Endothelial cell of umbilical vein (primary cell): ENCODE measurements around the gene IPO11. TPM values are rescaled to one million over a fixed set of nuclear protein-coding genes. Genes with fewer than 3 reads are reported as not detected.
"Not testable (repeated sequence)": the region's sequence is repeated elsewhere in the genome, so short reads cannot be mapped to it uniquely, and the experiment has no call there.

Experiments
- BruUV-seq: library from RNA; stranded (reverse); fragments of 400-500 nt; replicated peaks from 2 replicates; lab custom pipeline; 2021; lab: Mats Ljungman, UMichigan
- CTCF ChIA-PET: fragments of 300-600, 350-600 bp; sonication (Branson Sonifier 250); formaldehyde crosslinking; loops from one replicate; lab custom pipeline; 2021; ENCODE audit warnings: antibody characterized with exemption, inconsistent platforms; lab: Charles Lee
- POLR2A ChIA-PET: fragments of 300-600, 350-600 bp; sonication (Branson Sonifier 250); formaldehyde crosslinking; loops from one replicate; lab custom pipeline; 2021; ENCODE audit warnings: antibody characterized with exemption, inconsistent platforms; lab: Charles Lee
- DNase-seq: peaks from one replicate; pipeline ENCODE4 v3.0.0-alpha.2; 2011; ENCODE audit warnings: low read depth, low spot score
- FAIRE-seq: peaks from 2 replicates; lab custom pipeline; 2011; peaks lifted over from hg19 to GRCh38; lab: Jason Lieb, UNC
- H2AFZ ChIP-seq: 2 replicates; pipeline ENCODE4 v1.6.0; 2012; ENCODE audit warnings: low read depth, low read length, control low read depth, inconsistent platforms
- H3K27ac ChIP-seq: 2 replicates; pipeline ENCODE4 v1.5.1; 2011; ENCODE audit warnings: low read depth, mild to moderate bottlenecking, control low read depth, low read length, moderate library complexity; ENCODE audit not compliant: insufficient read depth
- H3K27me3 ChIP-seq, 2 experiments: 2 replicates each; pipeline versions ENCODE4 v1.6.0 to v1.6.1; 2011; ENCODE audit warnings: low read length in 2 of 2, mixed read lengths in 1 of 2; ENCODE audit not compliant: control insufficient read depth in 2 of 2, insufficient read depth in 2 of 2
- H3K36me3 ChIP-seq, 2 experiments: 2 replicates in 1 of 2; 3 replicates in 1 of 2; pipeline ENCODE4 v1.5.1; 2011; ENCODE audit warnings: low read length in 2 of 2, mild to moderate bottlenecking in 1 of 2, moderate library complexity in 1 of 2; ENCODE audit not compliant: control insufficient read depth in 2 of 2, insufficient read depth in 2 of 2; ENCODE audit errors: extremely low read depth in 1 of 2
- H3K4me1 ChIP-seq: 3 replicates; pipeline ENCODE4 v1.5.1; 2011; ENCODE audit warnings: mild to moderate bottlenecking, low read length; ENCODE audit not compliant: control insufficient read depth, insufficient read depth; ENCODE audit errors: extremely low read depth
- H3K4me2 ChIP-seq: 2 replicates; pipeline ENCODE4 v1.6.1; 2011; ENCODE audit warnings: low read length, control low read depth, mixed read lengths; ENCODE audit not compliant: insufficient read depth
- H3K4me3 ChIP-seq, 3 experiments: fragments of 200-600 bp in 1 of 3; sonication (generic), shearing (Covaris generic) in 1 of 3; replicated peaks in 1 of 3; 2 replicates each; pipeline ENCODE4 v1.5.1; 2011 to 2016; ENCODE audit warnings: control low read depth in 3 of 3, low read length in 3 of 3, mild to moderate bottlenecking in 2 of 3, inconsistent platforms in 1 of 3, low read depth in 1 of 3, moderate library complexity in 1 of 3; ENCODE audit not compliant: insufficient read depth in 1 of 3
- H3K79me2 ChIP-seq: 2 replicates; pipeline ENCODE4 v1.6.0; 2012; ENCODE audit warnings: low read length, inconsistent platforms; ENCODE audit not compliant: control insufficient read depth, insufficient read depth
- H3K9ac ChIP-seq: replicated peaks from 2 replicates; pipeline ENCODE3; 2011; ENCODE audit warnings: low read length, control low read depth; ENCODE audit not compliant: insufficient read depth; ENCODE audit errors: extremely low read depth
- H3K9me1 ChIP-seq: replicated peaks from 3 replicates; pipeline ENCODE4 v1.6.0; 2011; ENCODE audit warnings: mild to moderate bottlenecking, low read length; ENCODE audit not compliant: control insufficient read depth, insufficient read depth; ENCODE audit errors: extremely low read depth
- H3K9me3 ChIP-seq: replicated peaks from 2 replicates; pipeline ENCODE4 v1.5.1; 2012; ENCODE audit warnings: low read length, inconsistent platforms; ENCODE audit not compliant: control insufficient read depth, insufficient read depth
- H4K20me1 ChIP-seq: replicated peaks from 2 replicates; pipeline ENCODE3; 2011; ENCODE audit warnings: mild to moderate bottlenecking, low read length; ENCODE audit not compliant: control insufficient read depth, insufficient read depth; ENCODE audit errors: extremely low read depth
- MAX ChIP-seq: IDR thresholded peaks from 2 replicates; pipeline ENCODE4 v1.6.1; 2011; ENCODE audit not compliant: insufficient read depth, insufficient read length
- MYC ChIP-seq: IDR thresholded peaks from one replicate; pipeline ENCODE4 v1.6.1; 2011; ENCODE audit warnings: mild to moderate bottlenecking, low read depth, low read length
- POLR2A ChIP-seq: IDR thresholded peaks from 2 replicates; pipeline ENCODE4 v1.6.1; 2012; ENCODE audit warnings: low read depth, mild to moderate bottlenecking, control low read depth, low read length
- POLR2AphosphoS5 ChIP-seq: IDR thresholded peaks from 2 replicates; pipeline ENCODE4 v1.6.1; 2012; ENCODE audit warnings: low read depth, mild to moderate bottlenecking, control low read depth, low read length, moderate library complexity; ENCODE audit not compliant: insufficient read depth
- dilution Hi-C: fragments of 300-500 bp; cut with MboI; formaldehyde crosslinking; loops from one replicate; pipeline ENCODE4 v1.15.0; 2019; ENCODE audit warnings: low sequenced_read_pairs; ENCODE audit not compliant: extremely low pct_ligation_motif_present
- intact Hi-C: fragments of 100-400 bp; cut with micrococcal nuclease; formaldehyde crosslinking; loops from one replicate; pipeline ENCODE4 v1.10.0; 2022
- polyA plus RNA-seq, 4 experiments: library from polyadenylated mRNA; depleted of rRNA in 3 of 4; stranded (reverse) in 3 of 4; unstranded in 1 of 4; fragments of >200 nt; gene quantifications; 2 replicates each; pipeline versions ENCODE4 v1.2.1 to v1.2.3, GENCODE V29; 2011 to 2012; ENCODE audit warnings: missing spikeins in 1 of 4
- total RNA-seq: library from RNA; stranded (reverse); gene quantifications from 2 replicates; pipeline ENCODE4 v1.2.3, GENCODE V29; 2021

IPO11 gene
- total and polyA plus RNA-seq, 2 donors (not counting 3 experiments of a cell fraction or from before 2014, with no cell fraction given): 38.5 to 80.9 TPM

- Histone ChIP-seq H2AFZ (no peak overlapping the region), H3K27ac (no peak overlapping the region), H3K9ac (no peak overlapping the region), H4K20me1 (no peaks in the 10 kb centered on the region), H3K36me3 (no peaks in the 10 kb centered on the region), H3K27me3 (no peaks in the 10 kb centered on the region), H3K9me1 (no peaks in the 10 kb centered on the region), H3K4me1 (no peaks in the 10 kb centered on the region), H3K4me3 (no peak overlapping the region), H3K9me3 (no peaks in the 10 kb centered on the region), H3K4me2 (no peak overlapping the region), H3K79me2 (no peaks in the 10 kb centered on the region)
- FAIRE-seq (no peak), DNase-seq (no peak)
- intact Hi-C loops: no loop called here
- BruUV-seq: no TSS peak
- TF ChIP-seq MYC: no peak
- no peak for TF ChIP-seq POLR2AphosphoS5
- no peak for TF ChIP-seq POLR2A
- TF ChIP-seq MAX: no peak
- CTCF ChIA-PET: interaction anchor here (0.7 to 1.4 kb wide), 3 partner anchors 26 to 71 kb away, joined by 3 to 5 read pairs (median 4); no protein-coding TSS in a partner anchor
- POLR2A ChIA-PET: no interaction called here
- dilution Hi-C loops: no loop called here
Observed at GRCh38 chr5:62514510-62515119, 102.1 kb downstream of the IPO11 start.

GRCh38 chr5:62520812-62521211 is 108.2 kb downstream of the IPO11 start:
- DNase-seq, H3K9me3 ChIP-seq, H3K27me3 ChIP-seq, H3K4me1 ChIP-seq, FAIRE-seq, H4K20me1 ChIP-seq, CTCF ChIA-PET, H2AFZ ChIP-seq, dilution Hi-C loops, H3K9ac ChIP-seq, BruUV-seq, H3K4me3 ChIP-seq, H3K79me2 ChIP-seq, H3K36me3 ChIP-seq, H3K27ac ChIP-seq, H3K9me1 ChIP-seq, intact Hi-C loops, H3K4me2 ChIP-seq, POLR2A ChIA-PET: not testable (repeated sequence)
